Activated naive CD8-positive, alpha-beta T cell treated with anti-CD3 and anti-CD28 coated beads, Interleukin-2, amount 50 U/mL, for 16 hours (primary cell): ENCODE results near the gene INPP5D.

Source experiments
- DNase-seq: peaks from one replicate; pipeline ENCODE4 v3.0.0-alpha.2; 2020; ENCODE audit warnings: low read depth, low spot score

The INPP5D gene

GRCh38 chr2:233208382-233209116 lies 148.4 kb downstream of the INPP5D start:
- DNase-seq, result no peak

GRCh38 chr2:233209117-233209532 lies 149.0 kb downstream of the INPP5D start:
- no peak for DNase-seq

- no peak for DNase-seq
Observed at GRCh38 chr2:233209533-233210171, 149.5 kb downstream of the INPP5D start.

- no peak for DNase-seq
Observed at GRCh38 chr2:233210281-233210680, 150.1 kb downstream of the INPP5D start.

- no peak for DNase-seq
Observed at GRCh38 chr2:233210843-233211547, 150.9 kb downstream of the INPP5D start.

GRCh38 chr2:233211548-233211895 lies 151.4 kb downstream of the INPP5D start:
- no peak for DNase-seq

GRCh38 chr2:233213011-233213410 lies 152.9 kb downstream of the INPP5D start:
- DNase-seq, result no peak

- DNase-seq, result no peak
Observed at GRCh38 chr2:233213975-233214374, 153.8 kb downstream of the INPP5D start.

GRCh38 chr2:233217892-233218377 lies 157.8 kb downstream of the INPP5D start:
- no peak for DNase-seq

GRCh38 chr2:233218836-233219235 lies 158.7 kb downstream of the INPP5D start:
- DNase-seq, result no peak

- no peak for DNase-seq
Observed at GRCh38 chr2:233219848-233220247, 159.7 kb downstream of the INPP5D start.

- DNase-seq, result no peak
Observed at GRCh38 chr2:233221378-233222063, 161.4 kb downstream of the INPP5D start.

- DNase-seq, result no peak
Observed at GRCh38 chr2:233223059-233223894, 163.1 kb downstream of the INPP5D start.

- DNase-seq, result no peak
Observed at GRCh38 chr2:233225230-233226068, 165.3 kb downstream of the INPP5D start.

GRCh38 chr2:233226511-233227031 lies 166.4 kb downstream of the INPP5D start:
- DNase-seq, result no peak

- no peak for DNase-seq
Observed at GRCh38 chr2:233227346-233227978, 167.3 kb downstream of the INPP5D start.

- DNase-seq, result no peak
Observed at GRCh38 chr2:233228376-233228775, 168.2 kb downstream of the INPP5D start.

GRCh38 chr2:233233618-233234230 lies 173.6 kb downstream of the INPP5D start:
- DNase-seq, result no peak

- no peak for DNase-seq
Observed at GRCh38 chr2:233234264-233234663, 174.1 kb downstream of the INPP5D start.
